GM08714 (cell line): Measurements from ENCODE around the gene PSMA6.
"Not testable (repeated sequence)": the region's sequence is repeated elsewhere in the genome, so short reads cannot be mapped to it uniquely, and the experiment has no call there.

ENCODE experiments used
- H3K4me3 ChIP-seq: fragments of 200-500 bp; sonication (Bioruptor generic); 2 replicates; pipeline ENCODE4 v1.5.1; 2014; ENCODE audit warnings: mild to moderate bottlenecking, low read length, inconsistent platforms
- ZNF274 ChIP-seq: IDR thresholded peaks from 2 replicates; pipeline ENCODE4 v1.6.1; 2012; ENCODE audit warnings: mild to moderate bottlenecking, low read depth, low read length

The PSMA6 gene

GRCh38 chr14:35295845-35296161 lies 3.6 kb downstream of the PSMA6 start:
- TF ChIP-seq ZNF274, result no peak
- H3K4me3 ChIP-seq, result no peak overlapping the region

GRCh38 chr14:35296545-35296944 lies 4.4 kb downstream of the PSMA6 start:
- H3K4me3 ChIP-seq, result no peak overlapping the region
- no peak for TF ChIP-seq ZNF274

- TF ChIP-seq ZNF274, result no peak
Measured at GRCh38 chr14:35297706-35298105, 5.5 kb downstream of the PSMA6 start.

GRCh38 chr14:35298351-35298750 lies 6.2 kb downstream of the PSMA6 start:
- H3K4me3 ChIP-seq, result no peak overlapping the region
- TF ChIP-seq ZNF274, result no peak

More at GRCh38 chr14:35297706-35298105, 5.5 kb downstream of the PSMA6 start:
- no peak overlapping the region for H3K4me3 ChIP-seq

- no peak for TF ChIP-seq ZNF274
- H3K4me3 ChIP-seq, result no peak overlapping the region
Measured at GRCh38 chr14:35299708-35300107, 7.5 kb downstream of the PSMA6 start.

GRCh38 chr14:35300228-35300627 lies 8.0 kb downstream of the PSMA6 start:
- TF ChIP-seq ZNF274, result no peak
- no peak overlapping the region for H3K4me3 ChIP-seq

- H3K4me3 ChIP-seq, result not testable (repeated sequence)
Measured at GRCh38 chr14:35301334-35301733, 9.2 kb downstream of the PSMA6 start.

GRCh38 chr14:35301735-35302528 lies 9.8 kb downstream of the PSMA6 start:
- H3K4me3 ChIP-seq, result no peak overlapping the region
- no peak for TF ChIP-seq ZNF274

- no peak for TF ChIP-seq ZNF274
- no peak overlapping the region for H3K4me3 ChIP-seq
Measured at GRCh38 chr14:35303149-35303935, 11.2 kb downstream of the PSMA6 start.

- no peak for TF ChIP-seq ZNF274
- H3K4me3 ChIP-seq, result no peak overlapping the region
Measured at GRCh38 chr14:35304812-35305462, 12.8 kb downstream of the PSMA6 start.

GRCh38 chr14:35305633-35306032 lies 13.5 kb downstream of the PSMA6 start:
- TF ChIP-seq ZNF274, result no peak
- H3K4me3 ChIP-seq, result no peak overlapping the region

GRCh38 chr14:35306114-35306513 lies 13.9 kb downstream of the PSMA6 start:
- H3K4me3 ChIP-seq, result no peak overlapping the region
- no peak for TF ChIP-seq ZNF274

- no peak for TF ChIP-seq ZNF274
- H3K4me3 ChIP-seq, result no peak overlapping the region
Measured at GRCh38 chr14:35317820-35318219, 25.6 kb downstream of the PSMA6 start.

GRCh38 chr14:35319509-35319908 lies 27.3 kb downstream of the PSMA6 start:
- no peak for TF ChIP-seq ZNF274
- H3K4me3 ChIP-seq, result no peak overlapping the region

- no peak for TF ChIP-seq ZNF274
- no peak overlapping the region for H3K4me3 ChIP-seq
Measured at GRCh38 chr14:35320472-35320871, 28.3 kb downstream of the PSMA6 start.

- TF ChIP-seq ZNF274, result no peak
- no peak overlapping the region for H3K4me3 ChIP-seq
Measured at GRCh38 chr14:35326375-35326774, 34.2 kb downstream of the PSMA6 start.
